Testis (tissue), 3 donors: ENCODE results near the gene CACTIN. TPM values are rescaled to one million over a fixed set of nuclear protein-coding genes. Genes with fewer than 3 reads are reported as not detected.
"Not testable (repeated sequence)": the region's sequence is repeated elsewhere in the genome, so short reads cannot be mapped to it uniquely, and the experiment has no call there.

Source experiments
- DNase-seq: peaks from one replicate; pipeline ENCODE4 v3.0.0-alpha.2; 2019
- H3K27ac ChIP-seq, 2 donors: fragments of 200-600 bp; sonication (generic); one replicate each; pipeline ENCODE4 v1.5.1; 2019
- H3K27me3 ChIP-seq: fragments of 200-600 bp; sonication (generic); one replicate; pipeline ENCODE4 v1.5.1; 2019
- H3K36me3 ChIP-seq: fragments of 200-600 bp; sonication (generic); one replicate; pipeline ENCODE4 v1.5.1; 2017; ENCODE audit warnings: low read depth; ENCODE audit errors: missing control alignments
- H3K4me1 ChIP-seq: fragments of 200-600 bp; sonication (generic); one replicate; pipeline ENCODE4 v1.5.1; 2019
- H3K4me3 ChIP-seq, 2 donors: fragments of 200-600 bp; sonication (generic); one replicate each; pipeline ENCODE4 v1.5.1; 2017 to 2019
- H3K9me3 ChIP-seq: fragments of 200-600 bp; sonication (generic); one replicate; pipeline ENCODE4 v1.5.1; 2017
- POLR2A ChIP-seq: fragments of 450-650 bp; IDR thresholded peaks from one replicate; pipeline ENCODE4 v1.6.1; 2017; ENCODE audit warnings: antibody characterized with exemption, mild to moderate bottlenecking, moderate library complexity
- WGBS, 2 donors: methylation state at CpG; one replicate each; pipeline ENCODE4 v1.1.5; 2018; 5-methylcytosine and 5-hydroxymethylcytosine counted together
- intact Hi-C: fragments of 100-400 bp; cut with DNase I; formaldehyde crosslinking; loops from one replicate; pipeline ENCODE4 v1.15.1; 2023; ENCODE audit warnings: low total_unique reads
- polyA plus RNA-seq: library from polyadenylated mRNA; stranded (reverse); fragments of 350-450 nt; fragmentation: Illumina TruSeq; extraction: RNeasy Lipid Tissue Mini Kit (QIAGEN cat#74804); gene quantifications from one replicate; pipeline ENCODE4 v1.2.3, GENCODE V29; 2014; ENCODE audit warnings: low read depth, low replicate concordance; ENCODE audit not compliant: insufficient read depth
- small RNA-seq, 2 donors: library from RNA; depleted of rRNA; stranded (forward); fragments of <200 nt; gene quantifications; one replicate each; pipeline ENCODE3, GENCODE V24; 2016
- total RNA-seq, 2 donors: library from RNA; depleted of rRNA; stranded (reverse); fragments of >200 nt; gene quantifications; one replicate each; pipeline ENCODE4 v1.2.3, GENCODE V29; 2016
- TF ChIP-seq, protein P1 (sequence below), 3 experiments: fragments of 450-650 bp in 2 of 3; fragments of 200-600 bp in 1 of 3; sonication (generic) in 1 of 3; IDR thresholded peaks; one replicate each; pipeline ENCODE4 v1.5.1; 2016 to 2019; ENCODE audit warnings: antibody characterized with exemption in 3 of 3, mild to moderate bottlenecking in 2 of 3, moderate library complexity in 1 of 3

CACTIN gene
- total and polyA plus RNA-seq, 3 donors from 2014 or later: 26.9 to 57.5 (median 52.8) TPM

DNA sequence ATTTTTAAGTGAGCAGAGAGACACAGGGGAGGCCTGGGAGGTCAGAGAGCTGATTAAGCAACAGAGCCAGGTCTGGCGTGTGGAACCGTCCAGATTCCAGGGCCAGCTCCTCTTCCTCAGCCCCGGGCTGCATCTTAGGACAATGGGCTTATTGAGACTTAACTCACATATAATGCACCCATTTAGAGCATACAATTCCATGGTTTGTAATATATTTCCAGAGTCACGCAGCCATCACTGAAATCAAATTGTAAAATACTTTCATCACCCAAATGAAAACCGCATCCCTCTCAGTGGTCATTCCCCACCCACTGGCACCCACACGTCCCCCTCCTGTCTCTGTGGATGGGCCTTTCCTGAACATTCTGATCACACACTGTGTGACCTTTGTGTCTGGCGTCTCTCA, 56.0 kb downstream of the CACTIN start:
- H3K36me3 ChIP-seq: no peaks in the 10 kb centered on the region
- 75 to 78% methylated on average over 7 of the region's 7 CpGs for WGBS, 2 donors
- TF ChIP-seq, protein P1, sequence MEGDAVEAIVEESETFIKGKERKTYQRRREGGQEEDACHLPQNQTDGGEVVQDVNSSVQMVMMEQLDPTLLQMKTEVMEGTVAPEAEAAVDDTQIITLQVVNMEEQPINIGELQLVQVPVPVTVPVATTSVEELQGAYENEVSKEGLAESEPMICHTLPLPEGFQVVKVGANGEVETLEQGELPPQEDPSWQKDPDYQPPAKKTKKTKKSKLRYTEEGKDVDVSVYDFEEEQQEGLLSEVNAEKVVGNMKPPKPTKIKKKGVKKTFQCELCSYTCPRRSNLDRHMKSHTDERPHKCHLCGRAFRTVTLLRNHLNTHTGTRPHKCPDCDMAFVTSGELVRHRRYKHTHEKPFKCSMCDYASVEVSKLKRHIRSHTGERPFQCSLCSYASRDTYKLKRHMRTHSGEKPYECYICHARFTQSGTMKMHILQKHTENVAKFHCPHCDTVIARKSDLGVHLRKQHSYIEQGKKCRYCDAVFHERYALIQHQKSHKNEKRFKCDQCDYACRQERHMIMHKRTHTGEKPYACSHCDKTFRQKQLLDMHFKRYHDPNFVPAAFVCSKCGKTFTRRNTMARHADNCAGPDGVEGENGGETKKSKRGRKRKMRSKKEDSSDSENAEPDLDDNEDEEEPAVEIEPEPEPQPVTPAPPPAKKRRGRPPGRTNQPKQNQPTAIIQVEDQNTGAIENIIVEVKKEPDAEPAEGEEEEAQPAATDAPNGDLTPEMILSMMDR (IDR thresholded peaks at IDR 0.05): no peak
- TF ChIP-seq POLR2A: no peak
- H3K4me3 ChIP-seq: no peak overlapping the region
- no peaks in the 10 kb centered on the region for H3K27me3 ChIP-seq
- no peak overlapping the region for H3K27ac ChIP-seq
- no peak for DNase-seq
- H3K9me3 ChIP-seq: no peaks in the 10 kb centered on the region
- intact Hi-C loops: no loop called here
- peaks cover 9% of the 10 kb centered on the region for H3K4me1 ChIP-seq

DNA sequence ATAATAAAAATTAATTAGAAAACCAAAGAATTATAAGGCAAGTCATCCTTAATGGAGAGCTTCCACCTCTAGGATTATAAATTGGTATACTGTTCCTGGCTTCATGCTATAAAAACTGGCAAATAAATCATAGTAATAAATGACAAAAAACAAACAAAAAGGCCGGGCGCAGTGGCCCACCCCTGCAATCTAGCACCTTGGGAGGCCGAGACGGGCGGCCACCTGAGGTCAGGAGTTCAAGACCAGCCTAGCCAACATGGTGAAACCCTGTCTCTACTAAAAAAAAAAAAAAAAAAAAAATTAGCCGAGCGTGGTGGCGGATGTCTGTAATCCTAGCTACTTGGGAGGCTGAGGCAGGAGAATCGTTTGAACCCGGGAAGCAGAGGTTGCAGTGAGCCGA, 56.5 kb downstream of the CACTIN start:
- H3K4me1 ChIP-seq, DNase-seq, H3K27ac ChIP-seq, H3K9me3 ChIP-seq, H3K36me3 ChIP-seq, H3K27me3 ChIP-seq, intact Hi-C loops, H3K4me3 ChIP-seq: not testable (repeated sequence)
- WGBS, 2 donors: 89 to 91% methylated on average over 11 of the region's 11 CpGs

DNA sequence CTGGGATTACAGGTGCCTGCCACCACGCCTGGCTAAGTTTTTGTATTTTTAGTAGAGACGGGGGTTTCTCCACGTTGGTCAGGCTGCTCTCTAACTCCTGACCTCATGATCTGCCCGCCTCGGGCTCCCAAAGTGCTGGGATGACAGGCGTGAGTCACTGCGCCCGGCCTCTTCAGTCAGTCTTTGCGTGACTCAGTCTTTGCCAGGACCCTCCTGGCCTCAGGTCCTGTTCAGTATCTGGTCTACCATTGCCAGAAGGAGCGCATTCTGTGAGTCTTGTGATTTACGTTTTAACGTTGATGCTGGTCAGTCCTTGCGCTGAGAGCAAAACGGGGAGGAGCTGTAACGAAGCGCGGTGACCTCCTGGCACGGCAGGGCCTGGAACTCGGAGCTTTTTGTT, 61.5 kb downstream of the CACTIN start:
- Histone ChIP-seq H3K9me3 (no peaks in the 10 kb centered on the region), H3K27me3 (no peaks in the 10 kb centered on the region), H3K4me1 (no peaks in the 10 kb centered on the region), H3K4me3 (no peak overlapping the region), H3K36me3 (no peaks in the 10 kb centered on the region), H3K27ac (no peak overlapping the region)
- 82 to 84% methylated on average over 19 of the region's 19 CpGs for WGBS, 2 donors
- DNase-seq: no peak
- TF ChIP-seq, protein P1 (IDR thresholded peaks at IDR 0.05): no peak
- TF ChIP-seq POLR2A: no peak
- intact Hi-C loops: no loop called here

DNA sequence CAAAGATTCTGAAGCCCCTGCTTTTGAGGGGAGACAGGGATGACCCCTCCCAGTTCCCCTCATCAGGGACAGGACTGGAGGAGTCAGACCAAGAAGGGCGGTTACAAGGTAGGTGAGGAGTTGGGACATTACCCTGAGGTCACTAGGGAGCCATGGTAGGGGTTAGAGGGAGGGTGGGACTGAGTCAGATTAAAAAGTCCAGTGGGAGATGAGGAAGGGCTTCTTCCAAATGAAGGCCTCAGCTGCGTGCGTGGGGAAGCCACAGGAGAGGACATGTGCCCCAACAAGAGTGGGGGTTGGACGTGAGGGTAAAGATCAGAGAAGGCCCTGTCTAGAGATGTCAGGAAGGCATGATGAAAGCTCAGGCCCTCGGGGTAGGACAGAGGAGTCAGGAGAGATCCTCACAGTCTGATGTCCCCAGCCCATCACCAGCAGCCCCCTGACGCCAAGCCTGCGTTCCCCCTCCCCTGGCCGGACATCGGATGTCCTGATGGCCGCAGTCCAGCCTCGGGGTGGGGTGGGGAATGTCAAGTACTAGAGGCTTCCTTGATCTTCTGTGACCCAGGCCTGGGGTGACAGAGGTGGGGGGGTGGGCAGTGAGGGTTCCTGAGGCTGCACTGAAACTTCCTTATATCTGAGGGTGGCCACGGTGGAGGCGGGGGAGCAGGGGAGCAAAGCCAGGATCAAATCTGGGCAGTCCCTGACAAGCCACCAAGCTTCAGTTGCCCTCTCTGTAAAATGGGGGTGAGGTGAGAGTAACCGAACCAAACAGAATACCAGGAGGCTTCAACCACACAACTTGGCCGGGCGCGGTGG, 62.7 kb downstream of the CACTIN start:
- Histone ChIP-seq H3K9me3 (no peaks in the 10 kb centered on the region), H3K4me1 (no peaks in the 10 kb centered on the region), H3K27me3 (no peaks in the 10 kb centered on the region), H3K36me3 (no peaks in the 10 kb centered on the region), H3K27ac (no peak overlapping the region), H3K4me3 (no peak overlapping the region)
- 80 to 82% methylated on average over 11 to 17 of the region's 17 CpGs for WGBS, 2 donors
- intact Hi-C loops: no loop called here
- no peak for TF ChIP-seq POLR2A
- TF ChIP-seq, protein P1 (IDR thresholded peaks at IDR 0.05): no peak
- no peak for DNase-seq

Small RNA genes within 50 kb of the gene (small RNA-seq; reads per million reads assigned to genes)
- gene AC005786.1: 0 reads per million in 2 donors

Other genes with a start within 250 kb of the CACTIN start
- 1 to 10 TPM; 1.3 to 3.1 TPM for gene SMIM24, start 146.3 kb downstream of the CACTIN start, total RNA-seq
- gene SMIM24, start 146.3 kb downstream of the CACTIN start, polyA plus RNA-seq: 10.1 TPM
- gene SMIM44, start 143.3 kb downstream of the CACTIN start, total RNA-seq: not detected
- gene SMIM44, start 143.3 kb downstream of the CACTIN start, polyA plus RNA-seq: not detected
- gene DOHH, start 126.1 kb downstream of the CACTIN start, total RNA-seq: 10 to 100 TPM; 23.5 to 29.1 TPM
- gene DOHH, start 126.1 kb downstream of the CACTIN start, polyA plus RNA-seq: 10.7 TPM
- 10 to 100 TPM; 91.2 to 95.1 TPM for gene FZR1, start 120.5 kb downstream of the CACTIN start, total RNA-seq
- 123 TPM for gene FZR1, start 120.5 kb downstream of the CACTIN start, polyA plus RNA-seq
- 10 to 100 TPM; 35.8 to 55.9 TPM for gene TEKTIP1, start 87.6 kb downstream of the CACTIN start, total RNA-seq
- 68.2 TPM for gene TEKTIP1, start 87.6 kb downstream of the CACTIN start, polyA plus RNA-seq
- 10 to 100 TPM; 83.9 to 95.1 TPM for gene MFSD12, start 69.2 kb downstream of the CACTIN start, total RNA-seq
- gene MFSD12, start 69.2 kb downstream of the CACTIN start, polyA plus RNA-seq: 32.8 TPM
- gene HMG20B, start 53.8 kb downstream of the CACTIN start, total RNA-seq: 100 to 1,000 TPM; 108 to 129 TPM
- 66.2 TPM for gene HMG20B, start 53.8 kb downstream of the CACTIN start, polyA plus RNA-seq
- gene GIPC3, start 41.3 kb downstream of the CACTIN start, total RNA-seq: under 1 TPM; 0.50 to 0.87 TPM
- gene GIPC3, start 41.3 kb downstream of the CACTIN start, polyA plus RNA-seq: 1.5 TPM
- gene TBXA2R, start 19.9 kb downstream of the CACTIN start, total RNA-seq: 1 to 10 TPM; 1.3 to 3.2 TPM
- 1.8 TPM for gene TBXA2R, start 19.9 kb downstream of the CACTIN start, polyA plus RNA-seq
- gene PIP5K1C, start 73.7 kb upstream of the CACTIN start, total RNA-seq: 10 to 100 TPM; 80.2 to 87.0 TPM
- gene PIP5K1C, start 73.7 kb upstream of the CACTIN start, polyA plus RNA-seq: 99.1 TPM
- gene TJP3, start 81.6 kb upstream of the CACTIN start, total RNA-seq: 10 to 100 TPM; 37.2 to 81.1 TPM
- 125 TPM for gene TJP3, start 81.6 kb upstream of the CACTIN start, polyA plus RNA-seq
- gene APBA3, start 134.9 kb upstream of the CACTIN start, total RNA-seq: 10 to 100 TPM; 34.4 to 48.3 TPM
- gene APBA3, start 134.9 kb upstream of the CACTIN start, polyA plus RNA-seq: 12.0 TPM
- 10 to 100 TPM; 42.4 to 57.4 TPM for gene MRPL54, start 135.9 kb upstream of the CACTIN start, total RNA-seq
- 96.4 TPM for gene MRPL54, start 135.9 kb upstream of the CACTIN start, polyA plus RNA-seq
- gene RAX2, start 145.4 kb upstream of the CACTIN start, total RNA-seq: under 1 TPM in 1 of 2 donors, not detected in 1; 0.24 TPM
- gene RAX2, start 145.4 kb upstream of the CACTIN start, polyA plus RNA-seq: not detected
- gene MATK, start 159.6 kb upstream of the CACTIN start, total RNA-seq: 10 to 100 TPM; 10.1 TPM
- gene MATK, start 159.6 kb upstream of the CACTIN start, polyA plus RNA-seq: 6.0 TPM
- 10 to 100 TPM; 23.4 to 34.1 TPM for gene ZFR2, start 242.2 kb upstream of the CACTIN start, total RNA-seq
- 35.0 TPM for gene ZFR2, start 242.2 kb upstream of the CACTIN start, polyA plus RNA-seq